Large intestine (tissue), 3 donors: ENCODE measurements around the gene HOXC12. TPM values are rescaled to one million over a fixed set of nuclear protein-coding genes. Genes with fewer than 3 reads are reported as not detected.

Experiments used
- DNase-seq, 2 donors: peaks; one replicate each; pipeline versions ENCODE4 v3.0.0 to v3.0.0-alpha.2; 2013
- H3K27ac ChIP-seq: one replicate; pipeline ENCODE4 v1.5.1; 2013; ENCODE audit warnings: low read length
- H3K27me3 ChIP-seq: 2 replicates; pipeline ENCODE4 v1.6.1; 2013; ENCODE audit warnings: low read length; ENCODE audit not compliant: control insufficient read depth, insufficient read depth
- H3K36me3 ChIP-seq: 2 replicates; pipeline ENCODE4 v1.6.1; 2013; ENCODE audit warnings: low read length; ENCODE audit not compliant: control insufficient read depth, insufficient read depth
- H3K4me1 ChIP-seq: one replicate; pipeline ENCODE4 v1.6.1; 2013; ENCODE audit warnings: low read length; ENCODE audit not compliant: control insufficient read depth, insufficient read depth
- H3K4me3 ChIP-seq: one replicate; pipeline ENCODE4 v1.5.1; 2013; ENCODE audit warnings: low read length
- H3K9me3 ChIP-seq: one replicate; pipeline ENCODE4 v1.6.1; 2013; ENCODE audit warnings: mild to moderate bottlenecking, low read depth, low read length, moderate library complexity; ENCODE audit not compliant: control insufficient read depth
- WGBS: methylation state at CpG from one replicate; pipeline ENCODE4 v1.1.5; 2013; ENCODE audit warnings: low lambda C conversion rate; ENCODE audit not compliant: insufficient coverage; 5-methylcytosine and 5-hydroxymethylcytosine counted together
- polyA plus RNA-seq: library from polyadenylated mRNA; unstranded; fragments of 120-200 nt; gene quantifications from one replicate; pipeline ENCODE4 v1.2.1, GENCODE V29; 2013

HOXC12 gene
- polyA plus RNA-seq, 1 donor = not detected

DNA sequence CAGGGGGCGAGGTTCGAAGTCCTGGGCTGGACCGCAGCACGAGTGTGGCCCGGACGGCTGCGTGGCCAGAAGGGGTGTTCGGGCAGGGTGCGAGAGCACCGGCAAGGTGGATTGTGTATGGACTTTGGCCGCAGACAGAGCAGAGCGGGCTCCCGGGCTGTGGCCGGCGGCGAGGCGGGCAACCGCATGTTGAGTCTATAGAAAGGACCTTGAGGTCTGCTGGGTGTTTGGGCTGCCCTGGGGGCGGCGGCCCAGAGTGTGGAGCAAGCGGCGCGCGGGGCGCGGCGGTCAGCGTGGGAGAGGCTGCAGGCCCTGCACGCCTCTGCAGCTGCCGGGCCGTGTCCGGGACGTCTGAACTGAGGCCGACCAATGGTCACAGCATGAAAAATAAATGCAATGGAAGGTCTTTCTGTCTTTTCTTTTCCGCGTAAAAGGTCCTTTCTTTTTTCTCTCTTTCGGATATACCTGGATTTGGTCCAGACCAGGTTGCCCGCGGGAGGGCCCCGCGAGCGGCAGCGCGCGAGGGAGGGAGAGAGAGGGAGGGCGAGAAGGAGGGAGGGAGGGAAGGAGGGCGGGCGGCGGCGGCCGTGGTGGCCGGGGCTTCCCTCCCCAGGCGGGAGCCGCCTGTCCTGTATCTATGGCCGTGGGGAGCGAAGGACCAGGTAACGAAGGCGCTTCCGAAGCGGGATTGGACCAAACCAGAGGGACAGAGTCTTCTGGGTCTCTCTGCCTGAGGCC lies 39.7 kb downstream of the HOXC12 start:
- H3K4me3 ChIP-seq = no peak overlapping the region
- H3K27ac ChIP-seq = no peak overlapping the region
- H3K9me3 ChIP-seq = peaks cover 24% of the 10 kb centered on the region
- peak in 1 of 2 donors; percentile 57 for DNase-seq
- no peaks in the 10 kb centered on the region for H3K36me3 ChIP-seq
- H3K27me3 ChIP-seq = peaks cover 100% of the 10 kb centered on the region
- H3K4me1 ChIP-seq = peaks cover 28% of the 10 kb centered on the region
- no CpG with 5 or more reads among the region's 60 CpGs for WGBS

DNA sequence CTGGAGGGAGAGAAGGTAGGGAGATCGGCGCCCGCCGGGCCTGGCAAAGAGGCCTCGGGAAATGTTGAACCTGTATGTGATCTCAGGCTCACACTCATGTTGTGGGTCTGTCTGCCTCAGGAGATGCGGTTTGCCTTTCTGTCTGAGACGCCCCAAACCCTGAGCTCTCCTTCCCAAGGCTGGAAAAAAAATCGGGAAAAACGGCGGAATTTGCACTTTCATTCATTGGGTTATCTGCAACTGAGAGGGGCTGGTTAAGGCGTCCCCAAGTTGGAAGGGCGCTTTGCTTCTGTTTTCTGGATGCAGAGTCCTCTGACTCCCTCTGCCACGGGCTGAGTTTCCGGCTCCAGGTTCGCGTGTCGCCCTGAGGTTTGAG lies 40.3 kb downstream of the HOXC12 start:
- Histone ChIP-seq H3K4me1 (peaks cover 27% of the 10 kb centered on the region), H3K27ac (no peak overlapping the region), H3K27me3 (peaks cover 100% of the 10 kb centered on the region), H3K36me3 (no peaks in the 10 kb centered on the region), H3K9me3 (peaks cover 28% of the 10 kb centered on the region), H3K4me3 (no peak overlapping the region)
- no CpG with 5 or more reads among the region's 17 CpGs for WGBS
- peak in 1 of 2 donors; percentile 19 for DNase-seq

DNA sequence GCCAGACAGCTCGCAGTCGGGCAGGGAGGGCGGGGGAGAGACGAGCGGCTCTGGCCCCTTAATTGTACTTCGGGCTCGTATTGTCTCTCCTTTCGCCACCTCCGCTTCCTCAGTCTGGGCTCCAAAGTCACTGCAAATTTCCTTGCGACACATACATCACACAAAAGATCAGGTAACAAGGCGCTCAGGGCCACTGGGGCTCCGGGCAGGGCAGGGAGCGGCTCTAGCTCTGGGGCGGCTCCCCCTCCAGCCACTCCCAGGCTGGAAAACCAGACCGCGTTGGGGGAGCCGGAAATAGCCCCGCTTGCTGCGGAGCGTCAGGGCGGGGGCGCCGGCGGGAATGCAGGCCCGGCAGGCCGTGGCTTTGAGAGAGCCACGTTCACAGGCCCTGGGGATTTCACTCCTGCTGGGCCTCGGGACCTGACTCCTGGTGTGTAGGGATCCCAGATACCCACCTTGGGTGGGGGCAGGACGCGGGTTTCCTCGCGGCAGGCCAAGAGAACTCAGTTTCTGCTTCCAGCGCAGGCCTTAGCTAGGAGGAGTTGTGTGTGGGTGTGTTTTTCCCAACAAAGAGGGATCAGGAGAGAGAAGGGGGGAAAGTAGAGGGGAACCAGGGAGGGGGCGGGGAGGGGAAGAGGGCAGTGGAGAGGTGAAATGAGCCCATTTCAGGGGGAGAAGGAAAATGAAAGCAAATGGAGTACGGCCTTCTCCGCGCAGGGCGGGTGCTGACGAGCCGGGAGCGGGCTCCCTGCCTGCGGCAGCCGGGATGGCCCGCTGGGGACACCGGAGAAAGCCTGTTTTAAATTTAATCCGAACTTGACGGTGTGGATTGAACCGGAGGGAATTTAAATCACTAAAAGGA lies 40.9 kb downstream of the HOXC12 start:
- no peak overlapping the region for H3K27ac ChIP-seq
- DNase-seq = peak; percentile 56 to 75
- peak overlapping the region; percentile 21 for H3K4me3 ChIP-seq
- H3K27me3 ChIP-seq = peaks cover 100% of the 10 kb centered on the region
- H3K36me3 ChIP-seq = no peaks in the 10 kb centered on the region
- H3K9me3 ChIP-seq = peaks cover 29% of the 10 kb centered on the region
- WGBS = no CpG with 5 or more reads among the region's 48 CpGs
- peaks cover 25% of the 10 kb centered on the region for H3K4me1 ChIP-seq

DNA sequence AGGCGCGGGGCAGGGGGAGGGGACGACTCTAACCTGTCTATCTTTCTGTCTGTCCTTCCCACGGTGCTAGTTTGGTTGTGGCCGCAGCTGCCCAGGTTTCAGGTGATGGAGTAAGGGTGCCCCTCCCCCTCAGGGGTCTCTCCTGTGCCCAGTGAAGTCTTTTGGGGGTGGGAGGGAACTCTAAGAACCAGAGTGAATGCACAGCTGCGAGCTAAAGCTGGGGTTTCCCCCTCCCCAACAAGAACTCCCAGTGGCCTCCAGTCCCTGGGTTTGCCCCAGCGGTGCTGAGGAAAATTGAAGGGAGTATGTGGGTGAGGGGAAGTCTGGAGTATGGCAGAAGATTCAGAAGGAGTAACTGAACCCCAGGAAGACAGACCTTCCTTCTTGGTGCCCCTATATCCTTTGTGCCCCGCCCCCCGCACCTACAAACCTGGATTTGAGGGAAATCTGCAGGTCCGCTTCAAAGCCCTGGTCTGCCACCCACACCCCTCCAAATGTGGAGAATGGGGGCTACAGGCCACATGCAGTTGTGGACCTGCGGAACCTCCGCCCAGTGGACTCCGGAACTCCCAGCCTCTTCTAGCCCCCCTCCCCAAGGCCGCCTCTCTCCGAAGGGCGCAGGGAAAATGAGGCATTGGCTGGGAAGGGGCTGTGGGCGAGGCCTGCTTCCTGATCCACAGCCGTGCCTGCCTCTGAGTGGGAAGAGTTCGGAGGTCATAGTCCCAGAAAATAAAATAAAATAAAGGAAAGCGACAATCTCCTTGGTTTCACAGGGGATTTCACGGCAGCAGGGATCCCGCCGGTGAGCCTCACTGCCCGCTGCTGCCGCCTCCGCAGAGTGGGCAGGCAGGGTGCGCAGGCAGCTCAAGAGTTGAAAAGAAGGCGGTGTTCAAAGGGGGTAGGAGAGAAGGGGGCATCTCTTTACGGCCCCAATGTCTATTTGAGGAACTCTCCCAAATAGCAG lies 41.8 kb downstream of the HOXC12 start:
- Histone ChIP-seq H3K4me3 (no peak overlapping the region), H3K4me1 (peaks cover 21% of the 10 kb centered on the region), H3K27ac (no peak overlapping the region), H3K27me3 (peaks cover 100% of the 10 kb centered on the region), H3K36me3 (no peaks in the 10 kb centered on the region), H3K9me3 (peaks cover 31% of the 10 kb centered on the region)
- DNase-seq = no peak
- no CpG with 5 or more reads among the region's 29 CpGs for WGBS

DNA sequence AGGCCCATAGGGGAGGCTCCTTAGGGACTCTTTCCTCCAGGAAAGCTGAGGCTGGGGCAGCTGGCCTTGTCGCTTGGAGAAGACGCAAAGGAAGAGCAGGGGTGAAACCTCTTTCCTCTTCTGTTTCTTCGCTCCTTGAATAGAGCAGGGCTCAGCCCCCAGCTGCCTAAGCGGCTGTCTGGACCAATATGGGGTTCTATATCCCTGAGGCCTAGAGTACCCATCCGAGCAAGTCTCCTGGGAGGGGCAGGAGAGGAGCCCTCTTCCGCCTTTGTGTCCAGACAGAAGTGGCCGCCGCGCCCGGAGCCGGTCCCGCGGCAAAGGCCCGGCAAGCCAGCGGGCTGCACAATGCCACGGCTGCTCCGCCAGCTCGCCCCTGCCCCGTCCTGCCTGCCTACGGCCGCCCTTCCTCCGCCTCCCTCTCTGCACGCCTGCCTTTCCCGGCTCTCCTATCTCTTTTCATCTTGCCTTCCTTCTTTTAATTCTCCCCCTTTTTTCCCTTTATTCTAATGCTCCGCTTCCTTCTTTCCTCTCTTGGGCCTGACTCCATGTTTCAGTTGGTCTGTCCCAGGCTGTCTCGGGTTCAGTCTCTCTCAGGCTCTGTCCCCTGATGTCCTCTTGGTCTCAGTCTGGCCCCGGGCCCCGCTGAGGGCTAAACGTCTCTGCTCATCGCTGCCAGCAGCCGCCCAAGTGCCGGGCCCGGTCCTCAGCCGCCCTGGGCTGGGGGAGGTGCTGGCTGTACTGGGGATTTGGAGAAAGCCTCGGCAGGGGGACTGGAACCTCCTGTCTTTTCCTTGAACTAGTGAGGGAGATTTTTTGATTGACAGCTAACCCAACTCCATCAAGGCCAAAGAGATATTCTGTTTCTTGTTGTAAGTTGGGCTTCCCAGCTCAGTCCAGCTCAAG lies 42.8 kb downstream of the HOXC12 start:
- 10% methylated on average over 7 of the region's 35 CpGs for WGBS
- H3K4me1 ChIP-seq = peaks cover 21% of the 10 kb centered on the region
- H3K4me3 ChIP-seq = no peak overlapping the region

DNA sequence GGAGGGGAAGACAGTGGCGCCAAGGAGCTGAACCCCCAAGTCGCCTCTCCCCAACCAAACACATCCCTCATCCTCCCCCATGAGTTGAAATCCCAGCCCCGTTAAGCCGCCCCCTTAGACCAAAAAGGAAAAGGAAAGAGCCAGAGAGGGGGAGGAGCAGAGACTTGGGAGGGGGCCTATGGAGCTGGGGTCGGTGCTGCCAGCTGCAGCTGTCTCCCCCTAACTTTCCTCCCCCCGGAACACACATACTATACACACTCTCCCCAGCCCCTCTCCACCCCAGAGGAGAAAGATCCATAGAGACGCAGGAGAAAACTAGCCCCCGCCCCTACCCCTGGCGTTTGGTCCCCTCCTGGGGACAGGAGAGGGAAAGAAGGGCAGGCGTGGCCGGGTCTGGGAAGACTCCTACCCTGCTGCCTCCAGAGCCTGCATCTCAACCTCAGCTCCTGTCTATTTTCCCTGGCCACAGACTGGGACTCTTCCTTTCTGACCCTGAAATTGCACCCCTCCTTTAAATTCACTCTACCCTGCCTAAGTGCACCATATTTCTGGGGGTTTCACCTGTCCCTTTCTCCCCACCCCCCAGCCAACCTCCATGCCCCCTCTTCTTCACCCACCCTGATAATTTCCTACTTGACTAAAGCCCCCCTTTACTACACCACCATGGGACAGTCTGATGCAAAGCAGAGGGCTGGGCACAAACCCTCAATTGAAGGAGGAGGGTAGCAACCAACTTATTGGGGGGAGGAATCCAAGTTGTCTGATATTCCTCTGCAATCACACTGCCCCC lies 43.6 kb downstream of the HOXC12 start:
- H3K9me3 ChIP-seq = peaks cover 31% of the 10 kb centered on the region
- peaks cover 100% of the 10 kb centered on the region for H3K27me3 ChIP-seq
- DNase-seq = no peak
- H3K36me3 ChIP-seq = no peaks in the 10 kb centered on the region
- WGBS = no CpG with 5 or more reads among the region's 11 CpGs
- no peak overlapping the region for H3K27ac ChIP-seq
- peaks cover 21% of the 10 kb centered on the region for H3K4me1 ChIP-seq
- no peak overlapping the region for H3K4me3 ChIP-seq

More for the DNA sequence above, 42.8 kb downstream of the HOXC12 start:
- DNase-seq = no peak
- H3K36me3 ChIP-seq = no peaks in the 10 kb centered on the region
- H3K27me3 ChIP-seq = peaks cover 100% of the 10 kb centered on the region
- H3K27ac ChIP-seq = no peak overlapping the region
- H3K9me3 ChIP-seq = peaks cover 31% of the 10 kb centered on the region

DNA sequence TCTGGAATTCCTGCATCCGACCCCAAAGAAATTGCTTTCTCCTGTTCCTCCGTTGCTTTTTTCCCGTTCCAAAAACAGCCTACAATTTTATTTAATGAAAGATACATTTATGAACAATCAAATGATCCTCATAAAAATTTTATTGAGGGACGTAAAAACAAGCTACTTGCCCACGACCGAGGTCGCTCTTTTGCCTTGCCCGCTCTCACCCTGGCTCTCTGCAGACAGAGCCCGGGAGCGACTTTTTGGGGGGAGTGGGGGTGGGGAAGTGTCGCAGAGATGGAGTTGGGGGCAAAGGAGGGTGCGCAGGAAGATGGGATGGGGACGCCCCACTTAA lies 44.2 kb downstream of the HOXC12 start:
- no peak for DNase-seq

DNA sequence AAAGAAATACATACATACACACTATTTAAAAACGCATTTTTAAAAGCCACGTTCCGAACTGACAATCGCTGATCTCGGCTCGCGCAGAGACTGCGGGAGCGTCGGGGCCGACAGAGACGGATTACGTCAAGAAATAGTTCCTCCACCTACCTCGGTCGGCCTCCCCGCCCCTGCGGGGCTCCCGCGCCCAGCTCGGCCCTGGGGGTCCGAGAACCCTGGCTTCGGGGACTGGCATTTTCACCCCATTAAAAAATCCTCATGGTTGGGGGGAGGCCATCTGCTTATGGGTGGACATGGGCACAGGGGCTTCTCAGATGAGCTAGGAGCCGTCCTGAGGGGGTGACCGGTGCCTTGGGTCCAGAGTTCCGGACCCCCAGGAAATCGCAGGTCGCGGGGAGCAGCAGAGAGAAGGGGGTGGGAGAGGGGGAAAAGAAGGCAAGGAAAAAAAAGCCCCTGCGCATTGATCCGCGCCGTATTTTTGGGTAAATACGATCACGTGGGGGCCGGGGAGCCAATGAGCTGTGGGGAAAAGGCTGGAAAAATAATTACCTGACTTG lies 44.9 kb downstream of the HOXC12 start:
- Histone ChIP-seq H3K4me1 (peaks cover 16% of the 10 kb centered on the region), H3K27me3 (peaks cover 100% of the 10 kb centered on the region), H3K9me3 (peaks cover 24% of the 10 kb centered on the region), H3K27ac (no peak overlapping the region), H3K4me3 (peak overlapping the region; percentile 45), H3K36me3 (no peaks in the 10 kb centered on the region)
- WGBS = no CpG with 5 or more reads among the region's 35 CpGs
- DNase-seq = no peak

More for the DNA sequence above, 44.2 kb downstream of the HOXC12 start:
- Histone ChIP-seq H3K4me3 (no peak overlapping the region), H3K27me3 (peaks cover 100% of the 10 kb centered on the region), H3K4me1 (peaks cover 20% of the 10 kb centered on the region), H3K36me3 (no peaks in the 10 kb centered on the region), H3K9me3 (peaks cover 30% of the 10 kb centered on the region), H3K27ac (no peak overlapping the region)
- 12% methylated on average over 3 of the region's 13 CpGs for WGBS
